ENCODE results near the gene ZFP92.

DNA sequence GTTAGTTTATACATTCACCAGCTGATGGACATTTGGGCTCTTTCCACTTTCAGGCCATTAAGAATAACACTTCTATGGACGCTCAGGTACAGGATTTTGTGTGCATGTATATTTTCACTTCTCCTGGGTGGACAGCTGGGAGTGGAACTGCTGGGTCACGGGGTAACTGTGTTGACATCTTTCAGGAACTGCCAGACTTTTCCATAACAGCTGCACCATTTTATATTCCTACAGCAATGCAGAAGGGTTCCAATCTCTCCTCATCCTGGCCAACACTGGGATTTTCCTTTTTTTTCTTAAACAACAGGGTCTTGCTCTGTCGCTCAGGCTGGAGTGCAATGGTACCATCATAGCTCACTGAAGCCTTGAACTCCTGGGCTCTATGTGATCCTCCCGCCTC lies 47.2 kb downstream of the ZFP92 start:
- TF ChIP-seq, protein P1, sequence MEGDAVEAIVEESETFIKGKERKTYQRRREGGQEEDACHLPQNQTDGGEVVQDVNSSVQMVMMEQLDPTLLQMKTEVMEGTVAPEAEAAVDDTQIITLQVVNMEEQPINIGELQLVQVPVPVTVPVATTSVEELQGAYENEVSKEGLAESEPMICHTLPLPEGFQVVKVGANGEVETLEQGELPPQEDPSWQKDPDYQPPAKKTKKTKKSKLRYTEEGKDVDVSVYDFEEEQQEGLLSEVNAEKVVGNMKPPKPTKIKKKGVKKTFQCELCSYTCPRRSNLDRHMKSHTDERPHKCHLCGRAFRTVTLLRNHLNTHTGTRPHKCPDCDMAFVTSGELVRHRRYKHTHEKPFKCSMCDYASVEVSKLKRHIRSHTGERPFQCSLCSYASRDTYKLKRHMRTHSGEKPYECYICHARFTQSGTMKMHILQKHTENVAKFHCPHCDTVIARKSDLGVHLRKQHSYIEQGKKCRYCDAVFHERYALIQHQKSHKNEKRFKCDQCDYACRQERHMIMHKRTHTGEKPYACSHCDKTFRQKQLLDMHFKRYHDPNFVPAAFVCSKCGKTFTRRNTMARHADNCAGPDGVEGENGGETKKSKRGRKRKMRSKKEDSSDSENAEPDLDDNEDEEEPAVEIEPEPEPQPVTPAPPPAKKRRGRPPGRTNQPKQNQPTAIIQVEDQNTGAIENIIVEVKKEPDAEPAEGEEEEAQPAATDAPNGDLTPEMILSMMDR (IDR thresholded peaks at IDR 0.05): no peak
- TF ChIP-seq POLR2A (IDR thresholded peaks at IDR 0.05): no peak

Data from testis (tissue), 2 donors.